Endothelial cell of umbilical vein (primary cell): ENCODE data around the gene HRK. TPM values are rescaled to one million over a fixed set of nuclear protein-coding genes. Genes with fewer than 3 reads are reported as not detected.

Experiments used
- BruUV-seq: library from RNA; stranded (reverse); fragments of 400-500 nt; replicated peaks from 2 replicates; lab custom pipeline; 2021; lab: Mats Ljungman, UMichigan
- CTCF ChIA-PET: fragments of 300-600, 350-600 bp; sonication (Branson Sonifier 250); formaldehyde crosslinking; loops from one replicate; lab custom pipeline; 2021; ENCODE audit warnings: antibody characterized with exemption, inconsistent platforms; lab: Charles Lee
- POLR2A ChIA-PET: fragments of 300-600, 350-600 bp; sonication (Branson Sonifier 250); formaldehyde crosslinking; loops from one replicate; lab custom pipeline; 2021; ENCODE audit warnings: antibody characterized with exemption, inconsistent platforms; lab: Charles Lee
- DNase-seq: peaks from one replicate; pipeline ENCODE4 v3.0.0-alpha.2; 2011; ENCODE audit warnings: low read depth, low spot score
- FAIRE-seq: peaks from 2 replicates; lab custom pipeline; 2011; peaks lifted over from hg19 to GRCh38; lab: Jason Lieb, UNC
- H2AFZ ChIP-seq: 2 replicates; pipeline ENCODE4 v1.6.0; 2012; ENCODE audit warnings: low read depth, low read length, control low read depth, inconsistent platforms
- H3K27ac ChIP-seq: 2 replicates; pipeline ENCODE4 v1.5.1; 2011; ENCODE audit warnings: low read depth, mild to moderate bottlenecking, control low read depth, low read length, moderate library complexity; ENCODE audit not compliant: insufficient read depth
- H3K27me3 ChIP-seq, 2 experiments: 2 replicates each; pipeline versions ENCODE4 v1.6.0 to v1.6.1; 2011; ENCODE audit warnings: low read length in 2 of 2, mixed read lengths in 1 of 2; ENCODE audit not compliant: control insufficient read depth in 2 of 2, insufficient read depth in 2 of 2
- H3K36me3 ChIP-seq, 2 experiments: 2 replicates in 1 of 2; 3 replicates in 1 of 2; pipeline ENCODE4 v1.5.1; 2011; ENCODE audit warnings: low read length in 2 of 2, mild to moderate bottlenecking in 1 of 2, moderate library complexity in 1 of 2; ENCODE audit not compliant: control insufficient read depth in 2 of 2, insufficient read depth in 2 of 2; ENCODE audit errors: extremely low read depth in 1 of 2
- H3K4me1 ChIP-seq: 3 replicates; pipeline ENCODE4 v1.5.1; 2011; ENCODE audit warnings: mild to moderate bottlenecking, low read length; ENCODE audit not compliant: control insufficient read depth, insufficient read depth; ENCODE audit errors: extremely low read depth
- H3K4me2 ChIP-seq: 2 replicates; pipeline ENCODE4 v1.6.1; 2011; ENCODE audit warnings: low read length, control low read depth, mixed read lengths; ENCODE audit not compliant: insufficient read depth
- H3K4me3 ChIP-seq, 3 experiments: fragments of 200-600 bp in 1 of 3; sonication (generic), shearing (Covaris generic) in 1 of 3; replicated peaks in 1 of 3; 2 replicates each; pipeline ENCODE4 v1.5.1; 2011 to 2016; ENCODE audit warnings: control low read depth in 3 of 3, low read length in 3 of 3, mild to moderate bottlenecking in 2 of 3, inconsistent platforms in 1 of 3, low read depth in 1 of 3, moderate library complexity in 1 of 3; ENCODE audit not compliant: insufficient read depth in 1 of 3
- H3K79me2 ChIP-seq: 2 replicates; pipeline ENCODE4 v1.6.0; 2012; ENCODE audit warnings: low read length, inconsistent platforms; ENCODE audit not compliant: control insufficient read depth, insufficient read depth
- H3K9ac ChIP-seq: replicated peaks from 2 replicates; pipeline ENCODE3; 2011; ENCODE audit warnings: low read length, control low read depth; ENCODE audit not compliant: insufficient read depth; ENCODE audit errors: extremely low read depth
- H3K9me1 ChIP-seq: replicated peaks from 3 replicates; pipeline ENCODE4 v1.6.0; 2011; ENCODE audit warnings: mild to moderate bottlenecking, low read length; ENCODE audit not compliant: control insufficient read depth, insufficient read depth; ENCODE audit errors: extremely low read depth
- H3K9me3 ChIP-seq: replicated peaks from 2 replicates; pipeline ENCODE4 v1.5.1; 2012; ENCODE audit warnings: low read length, inconsistent platforms; ENCODE audit not compliant: control insufficient read depth, insufficient read depth
- H4K20me1 ChIP-seq: replicated peaks from 2 replicates; pipeline ENCODE3; 2011; ENCODE audit warnings: mild to moderate bottlenecking, low read length; ENCODE audit not compliant: control insufficient read depth, insufficient read depth; ENCODE audit errors: extremely low read depth
- EZH2 ChIP-seq: IDR thresholded peaks from 2 replicates; pipeline ENCODE4 v1.6.1; 2012; ENCODE audit warnings: borderline replicate concordance, low read depth, mild to moderate bottlenecking, moderate library complexity, low read length, inconsistent platforms; ENCODE audit not compliant: severe bottlenecking
- FOS ChIP-seq: IDR thresholded peaks from 2 replicates; pipeline ENCODE4 v1.6.1; 2011; ENCODE audit warnings: mild to moderate bottlenecking, low read length, moderate library complexity, borderline replicate concordance; ENCODE audit not compliant: insufficient read depth
- GATA2 ChIP-seq: IDR thresholded peaks from 2 replicates; pipeline ENCODE4 v1.7.0; 2011; ENCODE audit warnings: low read depth, mild to moderate bottlenecking, moderate library complexity, mixed read lengths, low read length; ENCODE audit not compliant: insufficient read length, insufficient read depth
- JUN ChIP-seq: IDR thresholded peaks from 2 replicates; pipeline ENCODE4 v1.6.1; 2011; ENCODE audit warnings: borderline replicate concordance, low read depth; ENCODE audit not compliant: insufficient read length, insufficient read depth
- MYC ChIP-seq: IDR thresholded peaks from one replicate; pipeline ENCODE4 v1.6.1; 2011; ENCODE audit warnings: mild to moderate bottlenecking, low read depth, low read length
- POLR2A ChIP-seq: IDR thresholded peaks from 2 replicates; pipeline ENCODE4 v1.6.1; 2012; ENCODE audit warnings: low read depth, mild to moderate bottlenecking, control low read depth, low read length
- POLR2AphosphoS5 ChIP-seq: IDR thresholded peaks from 2 replicates; pipeline ENCODE4 v1.6.1; 2012; ENCODE audit warnings: low read depth, mild to moderate bottlenecking, control low read depth, low read length, moderate library complexity; ENCODE audit not compliant: insufficient read depth
- dilution Hi-C: fragments of 300-500 bp; cut with MboI; formaldehyde crosslinking; loops from one replicate; pipeline ENCODE4 v1.15.0; 2019; ENCODE audit warnings: low sequenced_read_pairs; ENCODE audit not compliant: extremely low pct_ligation_motif_present
- intact Hi-C: fragments of 100-400 bp; cut with micrococcal nuclease; formaldehyde crosslinking; loops from one replicate; pipeline ENCODE4 v1.10.0; 2022
- polyA plus RNA-seq, 4 experiments: library from polyadenylated mRNA; depleted of rRNA in 3 of 4; stranded (reverse) in 3 of 4; unstranded in 1 of 4; fragments of >200 nt; gene quantifications; 2 replicates each; pipeline versions ENCODE4 v1.2.1 to v1.2.3, GENCODE V29; 2011 to 2012; ENCODE audit warnings: missing spikeins in 1 of 4
- total RNA-seq: library from RNA; stranded (reverse); gene quantifications from 2 replicates; pipeline ENCODE4 v1.2.3, GENCODE V29; 2021
- TF ChIP-seq, protein P1 (sequence below), 2 donors: IDR thresholded peaks; 1 replicate in 1 of 2; 2 replicates in 1 of 2; pipeline ENCODE4 v1.5.1; 2011; ENCODE audit warnings: low read length in 2 of 2, mild to moderate bottlenecking in 2 of 2, moderate library complexity in 2 of 2, control low read depth in 1 of 2, inconsistent platforms in 1 of 2, low read depth in 1 of 2; ENCODE audit not compliant: insufficient read depth in 1 of 2; ENCODE audit errors: extremely low read depth in 1 of 2
- TF ChIP-seq, protein P2 (sequence below): IDR thresholded peaks from 2 replicates; pipeline ENCODE4 v1.6.1; 2011; ENCODE audit not compliant: insufficient read depth, insufficient read length

Gene HRK
- total and polyA plus RNA-seq, 2 donors (not counting 3 experiments of a cell fraction or from before 2014, with no cell fraction given), result not detected

DNA sequence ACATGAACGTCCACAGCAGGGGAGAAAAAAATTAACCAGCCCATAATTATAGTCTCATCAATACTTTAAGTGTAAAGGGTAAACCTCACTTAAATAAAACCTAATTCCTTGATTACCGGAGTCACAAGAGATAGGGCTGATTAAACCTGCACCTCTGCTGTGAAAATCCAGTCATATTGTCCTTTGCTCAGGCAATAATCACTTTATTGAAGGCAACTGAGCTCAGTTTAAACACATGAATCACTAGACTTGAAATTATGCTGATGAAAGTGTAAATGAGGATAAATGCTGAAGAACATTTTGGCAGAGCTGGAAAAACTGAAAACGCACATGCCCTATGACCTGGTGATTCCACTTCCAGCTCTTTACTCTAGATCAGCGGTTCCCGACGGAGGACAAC lies 6.7 kb upstream of the HRK start:
- BruUV-seq, result no TSS peak
- DNase-seq (no peak), FAIRE-seq (no peak)
- TF ChIP-seq, protein P1, sequence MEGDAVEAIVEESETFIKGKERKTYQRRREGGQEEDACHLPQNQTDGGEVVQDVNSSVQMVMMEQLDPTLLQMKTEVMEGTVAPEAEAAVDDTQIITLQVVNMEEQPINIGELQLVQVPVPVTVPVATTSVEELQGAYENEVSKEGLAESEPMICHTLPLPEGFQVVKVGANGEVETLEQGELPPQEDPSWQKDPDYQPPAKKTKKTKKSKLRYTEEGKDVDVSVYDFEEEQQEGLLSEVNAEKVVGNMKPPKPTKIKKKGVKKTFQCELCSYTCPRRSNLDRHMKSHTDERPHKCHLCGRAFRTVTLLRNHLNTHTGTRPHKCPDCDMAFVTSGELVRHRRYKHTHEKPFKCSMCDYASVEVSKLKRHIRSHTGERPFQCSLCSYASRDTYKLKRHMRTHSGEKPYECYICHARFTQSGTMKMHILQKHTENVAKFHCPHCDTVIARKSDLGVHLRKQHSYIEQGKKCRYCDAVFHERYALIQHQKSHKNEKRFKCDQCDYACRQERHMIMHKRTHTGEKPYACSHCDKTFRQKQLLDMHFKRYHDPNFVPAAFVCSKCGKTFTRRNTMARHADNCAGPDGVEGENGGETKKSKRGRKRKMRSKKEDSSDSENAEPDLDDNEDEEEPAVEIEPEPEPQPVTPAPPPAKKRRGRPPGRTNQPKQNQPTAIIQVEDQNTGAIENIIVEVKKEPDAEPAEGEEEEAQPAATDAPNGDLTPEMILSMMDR (IDR thresholded peaks at IDR 0.05; ENCODE audit: extremely low read depth in 1 of 2, insufficient read depth in 1 of 2, low read depth in 1 of 2, low read length in 2 of 2), result no peak
- no peak for TF ChIP-seq MYC
- TF ChIP-seq JUN, result no peak
- TF ChIP-seq POLR2AphosphoS5, result no peak
- TF ChIP-seq EZH2, result no peak
- TF ChIP-seq FOS, result no peak
- no peak for TF ChIP-seq POLR2A
- TF ChIP-seq GATA2, result no peak
- TF ChIP-seq, protein P2, sequence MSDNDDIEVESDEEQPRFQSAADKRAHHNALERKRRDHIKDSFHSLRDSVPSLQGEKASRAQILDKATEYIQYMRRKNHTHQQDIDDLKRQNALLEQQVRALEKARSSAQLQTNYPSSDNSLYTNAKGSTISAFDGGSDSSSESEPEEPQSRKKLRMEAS, result no peak
- H3K4me2 ChIP-seq, result no peak overlapping the region
- H3K9ac ChIP-seq, result no peak overlapping the region
- H3K4me1 ChIP-seq, result no peaks in the 10 kb centered on the region
- H2AFZ ChIP-seq, result no peak overlapping the region
- H3K4me3 ChIP-seq, result no peak overlapping the region
- H3K79me2 ChIP-seq, result no peaks in the 10 kb centered on the region
- no peak overlapping the region for H3K27ac ChIP-seq
- ChIA-PET POLR2A (no interaction called here), CTCF (no interaction called here)
- intact Hi-C loops (no loop called here), dilution Hi-C loops (no loop called here)
- no peaks in the 10 kb centered on the region for H4K20me1 ChIP-seq
- H3K36me3 ChIP-seq, result no peaks in the 10 kb centered on the region
- no peaks in the 10 kb centered on the region for H3K9me3 ChIP-seq
- H3K9me1 ChIP-seq, result no peaks in the 10 kb centered on the region
- peaks cover 7 to 8% of the 10 kb centered on the region in 2 experiments for H3K27me3 ChIP-seq
